Endothelial cell of umbilical vein (primary cell): ENCODE measurements around the gene ITPRID1. TPM values are rescaled to one million over a fixed set of nuclear protein-coding genes. Genes with fewer than 3 reads are reported as not detected.

Experiments
- BruUV-seq: library from RNA; stranded (reverse); fragments of 400-500 nt; replicated peaks from 2 replicates; lab custom pipeline; 2021; lab: Mats Ljungman, UMichigan
- CTCF ChIA-PET: fragments of 300-600, 350-600 bp; sonication (Branson Sonifier 250); formaldehyde crosslinking; loops from one replicate; lab custom pipeline; 2021; ENCODE audit warnings: antibody characterized with exemption, inconsistent platforms; lab: Charles Lee
- POLR2A ChIA-PET: fragments of 300-600, 350-600 bp; sonication (Branson Sonifier 250); formaldehyde crosslinking; loops from one replicate; lab custom pipeline; 2021; ENCODE audit warnings: antibody characterized with exemption, inconsistent platforms; lab: Charles Lee
- DNase-seq: peaks from one replicate; pipeline ENCODE4 v3.0.0-alpha.2; 2011; ENCODE audit warnings: low read depth, low spot score
- FAIRE-seq: peaks from 2 replicates; lab custom pipeline; 2011; peaks lifted over from hg19 to GRCh38; lab: Jason Lieb, UNC
- H2AFZ ChIP-seq: 2 replicates; pipeline ENCODE4 v1.6.0; 2012; ENCODE audit warnings: low read depth, low read length, control low read depth, inconsistent platforms
- H3K27ac ChIP-seq: 2 replicates; pipeline ENCODE4 v1.5.1; 2011; ENCODE audit warnings: low read depth, mild to moderate bottlenecking, control low read depth, low read length, moderate library complexity; ENCODE audit not compliant: insufficient read depth
- H3K27me3 ChIP-seq, 2 experiments: 2 replicates each; pipeline versions ENCODE4 v1.6.0 to v1.6.1; 2011; ENCODE audit warnings: low read length in 2 of 2, mixed read lengths in 1 of 2; ENCODE audit not compliant: control insufficient read depth in 2 of 2, insufficient read depth in 2 of 2
- H3K36me3 ChIP-seq, 2 experiments: 2 replicates in 1 of 2; 3 replicates in 1 of 2; pipeline ENCODE4 v1.5.1; 2011; ENCODE audit warnings: low read length in 2 of 2, mild to moderate bottlenecking in 1 of 2, moderate library complexity in 1 of 2; ENCODE audit not compliant: control insufficient read depth in 2 of 2, insufficient read depth in 2 of 2; ENCODE audit errors: extremely low read depth in 1 of 2
- H3K4me1 ChIP-seq: 3 replicates; pipeline ENCODE4 v1.5.1; 2011; ENCODE audit warnings: mild to moderate bottlenecking, low read length; ENCODE audit not compliant: control insufficient read depth, insufficient read depth; ENCODE audit errors: extremely low read depth
- H3K4me2 ChIP-seq: 2 replicates; pipeline ENCODE4 v1.6.1; 2011; ENCODE audit warnings: low read length, control low read depth, mixed read lengths; ENCODE audit not compliant: insufficient read depth
- H3K4me3 ChIP-seq, 3 experiments: fragments of 200-600 bp in 1 of 3; sonication (generic), shearing (Covaris generic) in 1 of 3; replicated peaks in 1 of 3; 2 replicates each; pipeline ENCODE4 v1.5.1; 2011 to 2016; ENCODE audit warnings: control low read depth in 3 of 3, low read length in 3 of 3, mild to moderate bottlenecking in 2 of 3, inconsistent platforms in 1 of 3, low read depth in 1 of 3, moderate library complexity in 1 of 3; ENCODE audit not compliant: insufficient read depth in 1 of 3
- H3K79me2 ChIP-seq: 2 replicates; pipeline ENCODE4 v1.6.0; 2012; ENCODE audit warnings: low read length, inconsistent platforms; ENCODE audit not compliant: control insufficient read depth, insufficient read depth
- H3K9ac ChIP-seq: replicated peaks from 2 replicates; pipeline ENCODE3; 2011; ENCODE audit warnings: low read length, control low read depth; ENCODE audit not compliant: insufficient read depth; ENCODE audit errors: extremely low read depth
- H3K9me1 ChIP-seq: replicated peaks from 3 replicates; pipeline ENCODE4 v1.6.0; 2011; ENCODE audit warnings: mild to moderate bottlenecking, low read length; ENCODE audit not compliant: control insufficient read depth, insufficient read depth; ENCODE audit errors: extremely low read depth
- H3K9me3 ChIP-seq: replicated peaks from 2 replicates; pipeline ENCODE4 v1.5.1; 2012; ENCODE audit warnings: low read length, inconsistent platforms; ENCODE audit not compliant: control insufficient read depth, insufficient read depth
- H4K20me1 ChIP-seq: replicated peaks from 2 replicates; pipeline ENCODE3; 2011; ENCODE audit warnings: mild to moderate bottlenecking, low read length; ENCODE audit not compliant: control insufficient read depth, insufficient read depth; ENCODE audit errors: extremely low read depth
- EZH2 ChIP-seq: IDR thresholded peaks from 2 replicates; pipeline ENCODE4 v1.6.1; 2012; ENCODE audit warnings: borderline replicate concordance, low read depth, mild to moderate bottlenecking, moderate library complexity, low read length, inconsistent platforms; ENCODE audit not compliant: severe bottlenecking
- FOS ChIP-seq: IDR thresholded peaks from 2 replicates; pipeline ENCODE4 v1.6.1; 2011; ENCODE audit warnings: mild to moderate bottlenecking, low read length, moderate library complexity, borderline replicate concordance; ENCODE audit not compliant: insufficient read depth
- GATA2 ChIP-seq: IDR thresholded peaks from 2 replicates; pipeline ENCODE4 v1.7.0; 2011; ENCODE audit warnings: low read depth, mild to moderate bottlenecking, moderate library complexity, mixed read lengths, low read length; ENCODE audit not compliant: insufficient read length, insufficient read depth
- JUN ChIP-seq: IDR thresholded peaks from 2 replicates; pipeline ENCODE4 v1.6.1; 2011; ENCODE audit warnings: borderline replicate concordance, low read depth; ENCODE audit not compliant: insufficient read length, insufficient read depth
- MAX ChIP-seq: IDR thresholded peaks from 2 replicates; pipeline ENCODE4 v1.6.1; 2011; ENCODE audit not compliant: insufficient read depth, insufficient read length
- MYC ChIP-seq: IDR thresholded peaks from one replicate; pipeline ENCODE4 v1.6.1; 2011; ENCODE audit warnings: mild to moderate bottlenecking, low read depth, low read length
- POLR2A ChIP-seq: IDR thresholded peaks from 2 replicates; pipeline ENCODE4 v1.6.1; 2012; ENCODE audit warnings: low read depth, mild to moderate bottlenecking, control low read depth, low read length
- POLR2AphosphoS5 ChIP-seq: IDR thresholded peaks from 2 replicates; pipeline ENCODE4 v1.6.1; 2012; ENCODE audit warnings: low read depth, mild to moderate bottlenecking, control low read depth, low read length, moderate library complexity; ENCODE audit not compliant: insufficient read depth
- dilution Hi-C: fragments of 300-500 bp; cut with MboI; formaldehyde crosslinking; loops from one replicate; pipeline ENCODE4 v1.15.0; 2019; ENCODE audit warnings: low sequenced_read_pairs; ENCODE audit not compliant: extremely low pct_ligation_motif_present
- intact Hi-C: fragments of 100-400 bp; cut with micrococcal nuclease; formaldehyde crosslinking; loops from one replicate; pipeline ENCODE4 v1.10.0; 2022
- polyA plus RNA-seq, 4 experiments: library from polyadenylated mRNA; depleted of rRNA in 3 of 4; stranded (reverse) in 3 of 4; unstranded in 1 of 4; fragments of >200 nt; gene quantifications; 2 replicates each; pipeline versions ENCODE4 v1.2.1 to v1.2.3, GENCODE V29; 2011 to 2012; ENCODE audit warnings: missing spikeins in 1 of 4
- total RNA-seq: library from RNA; stranded (reverse); gene quantifications from 2 replicates; pipeline ENCODE4 v1.2.3, GENCODE V29; 2021
- TF ChIP-seq, protein P1 (sequence below), 2 donors: IDR thresholded peaks; 1 replicate in 1 of 2; 2 replicates in 1 of 2; pipeline ENCODE4 v1.5.1; 2011; ENCODE audit warnings: low read length in 2 of 2, mild to moderate bottlenecking in 2 of 2, moderate library complexity in 2 of 2, control low read depth in 1 of 2, inconsistent platforms in 1 of 2, low read depth in 1 of 2; ENCODE audit not compliant: insufficient read depth in 1 of 2; ENCODE audit errors: extremely low read depth in 1 of 2

Gene ITPRID1
- total and polyA plus RNA-seq, 2 donors (not counting 3 experiments of a cell fraction or from before 2014, with no cell fraction given) = not detected

DNA sequence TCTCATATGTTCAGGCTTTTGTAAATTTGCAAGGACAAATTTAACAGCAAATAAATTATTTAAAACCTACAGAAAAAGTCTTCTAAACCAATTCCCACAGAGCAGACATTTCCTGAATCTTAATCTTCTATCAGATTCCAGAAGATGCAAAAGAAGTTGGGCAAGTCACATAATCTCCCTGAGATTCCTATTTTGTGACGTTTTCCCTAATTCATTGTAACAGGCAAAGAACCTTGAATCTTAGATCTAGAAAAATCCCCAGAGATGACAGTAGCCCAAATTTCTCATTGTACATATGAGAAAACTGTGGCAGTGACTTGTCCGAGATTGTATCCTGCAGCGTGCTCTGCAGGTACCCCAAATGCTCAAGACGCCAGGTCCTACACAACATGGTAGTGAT lies 4.9 kb downstream of the ITPRID1 start:
- DNase-seq (no peak), FAIRE-seq (no peak)
- H3K4me1 ChIP-seq = no peaks in the 10 kb centered on the region
- H4K20me1 ChIP-seq = no peaks in the 10 kb centered on the region
- intact Hi-C loops (no loop called here), dilution Hi-C loops (no loop called here)
- no peaks in the 10 kb centered on the region for H3K9me1 ChIP-seq
- H3K9ac ChIP-seq = no peak overlapping the region
- no peak for TF ChIP-seq FOS
- no peak for TF ChIP-seq MAX
- TF ChIP-seq GATA2 = no peak
- no peak for TF ChIP-seq JUN
- no peaks in the 10 kb centered on the region for H3K9me3 ChIP-seq
- no peak overlapping the region for H3K27ac ChIP-seq
- H3K79me2 ChIP-seq = no peaks in the 10 kb centered on the region
- H3K4me2 ChIP-seq = no peak overlapping the region
- ChIA-PET CTCF (no interaction called here), POLR2A (no interaction called here)
- H3K36me3 ChIP-seq = no peaks in the 10 kb centered on the region
- BruUV-seq = no TSS peak
- H2AFZ ChIP-seq = no peak overlapping the region
- no peak overlapping the region for H3K4me3 ChIP-seq
- no peaks in the 10 kb centered on the region for H3K27me3 ChIP-seq

- Histone ChIP-seq H3K27me3 (no peaks in the 10 kb centered on the region), H3K4me3 (no peak overlapping the region), H3K9ac (no peak overlapping the region), H3K9me1 (no peaks in the 10 kb centered on the region), H3K4me2 (no peak overlapping the region), H2AFZ (no peak overlapping the region), H3K79me2 (no peaks in the 10 kb centered on the region), H3K9me3 (no peaks in the 10 kb centered on the region), H3K4me1 (no peaks in the 10 kb centered on the region), H4K20me1 (no peaks in the 10 kb centered on the region), H3K27ac (no peak overlapping the region), H3K36me3 (no peaks in the 10 kb centered on the region)
- intact Hi-C loops = no loop called here
- ChIA-PET POLR2A (no interaction called here), CTCF (no interaction called here)
- no peak for FAIRE-seq
- TF ChIP-seq GATA2 = no peak
- TF ChIP-seq EZH2 = no peak
- no peak for TF ChIP-seq MYC
- TF ChIP-seq, protein P1, sequence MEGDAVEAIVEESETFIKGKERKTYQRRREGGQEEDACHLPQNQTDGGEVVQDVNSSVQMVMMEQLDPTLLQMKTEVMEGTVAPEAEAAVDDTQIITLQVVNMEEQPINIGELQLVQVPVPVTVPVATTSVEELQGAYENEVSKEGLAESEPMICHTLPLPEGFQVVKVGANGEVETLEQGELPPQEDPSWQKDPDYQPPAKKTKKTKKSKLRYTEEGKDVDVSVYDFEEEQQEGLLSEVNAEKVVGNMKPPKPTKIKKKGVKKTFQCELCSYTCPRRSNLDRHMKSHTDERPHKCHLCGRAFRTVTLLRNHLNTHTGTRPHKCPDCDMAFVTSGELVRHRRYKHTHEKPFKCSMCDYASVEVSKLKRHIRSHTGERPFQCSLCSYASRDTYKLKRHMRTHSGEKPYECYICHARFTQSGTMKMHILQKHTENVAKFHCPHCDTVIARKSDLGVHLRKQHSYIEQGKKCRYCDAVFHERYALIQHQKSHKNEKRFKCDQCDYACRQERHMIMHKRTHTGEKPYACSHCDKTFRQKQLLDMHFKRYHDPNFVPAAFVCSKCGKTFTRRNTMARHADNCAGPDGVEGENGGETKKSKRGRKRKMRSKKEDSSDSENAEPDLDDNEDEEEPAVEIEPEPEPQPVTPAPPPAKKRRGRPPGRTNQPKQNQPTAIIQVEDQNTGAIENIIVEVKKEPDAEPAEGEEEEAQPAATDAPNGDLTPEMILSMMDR (IDR thresholded peaks at IDR 0.05; ENCODE audit: extremely low read depth in 1 of 2, insufficient read depth in 1 of 2, low read depth in 1 of 2, low read length in 2 of 2) = no peak
- TF ChIP-seq FOS = no peak
- no peak for TF ChIP-seq MAX
- no peak for TF ChIP-seq POLR2A
- TF ChIP-seq JUN = no peak
- no peak for TF ChIP-seq POLR2AphosphoS5
- dilution Hi-C loops = no loop called here
- BruUV-seq = no TSS peak
- DNase-seq = no peak
These were observed 7.6 kb downstream of the ITPRID1 start for GRCh38 chr7:31521336-31522010.
